Epithelial cell of proximal tubule (primary cell): Measurements from ENCODE around the gene LOXL3. TPM values are rescaled to one million over a fixed set of nuclear protein-coding genes. Genes with fewer than 3 reads are reported as not detected.

Source experiments
- DNase-seq: peaks from one replicate; pipeline ENCODE4 v3.0.0-alpha.2; 2011; ENCODE audit warnings: low read depth
- H3K4me3 ChIP-seq: 2 replicates; pipeline ENCODE4 v1.5.1; 2011; ENCODE audit warnings: low read depth, mild to moderate bottlenecking, low read length
- CTCF ChIP-seq: conservative IDR thresholded peaks from 2 replicates; pipeline ENCODE4 v1.5.1; 2012; ENCODE audit warnings: low read depth, mild to moderate bottlenecking, low read length
- total RNA-seq: library from RNA; depleted of rRNA; stranded (reverse); fragments of >200 nt; gene quantifications from 2 replicates; pipeline ENCODE4 v1.2.3, GENCODE V29; 2015

Gene LOXL3
- total RNA-seq, 1 donor from 2014 or later, result 5.9 TPM

GRCh38 chr2:74512744-74513604, 40.8 kb downstream of the LOXL3 start:
- TF ChIP-seq CTCF, result no peak
- DNase-seq, result no peak
- no peak overlapping the region for H3K4me3 ChIP-seq

- TF ChIP-seq CTCF, result no peak
- no peak for DNase-seq
- H3K4me3 ChIP-seq, result no peak overlapping the region
These were observed 42.4 kb downstream of the LOXL3 start for GRCh38 chr2:74511104-74511989.

GRCh38 chr2:74510272-74510671, 43.5 kb downstream of the LOXL3 start:
- H3K4me3 ChIP-seq, result no peak overlapping the region
- no peak for DNase-seq
- no peak for TF ChIP-seq CTCF

- H3K4me3 ChIP-seq, result peak overlapping the region; percentile 72
- no peak for TF ChIP-seq CTCF
- DNase-seq, result no peak
These were observed 45.7 kb downstream of the LOXL3 start for GRCh38 chr2:74507926-74508520.

- peak; percentile 30 for TF ChIP-seq CTCF
- peak; percentile 79 for DNase-seq
- peak within 1 kb of the TSS; percentile 72 for H3K4me3 ChIP-seq
These were observed 46.4 kb downstream of the LOXL3 start, which contains the start of gene PCGF1 for GRCh38 chr2:74507145-74507925. Gene PCGF1 (minus strand): TSS chr2:74507695. CDS start chr2:74507668, 27 bp downstream.
